ENCODE measurements around the gene KIF5C.

Gene KIF5C

GRCh38 chr2:148903979-148904378 lies 29.0 kb downstream of the KIF5C start:
- TF ChIP-seq REST (IDR thresholded peaks at IDR 0.05; ENCODE audit: insufficient replicate concordance, low read depth) (no peak), GABPA (IDR thresholded peaks at IDR 0.05; ENCODE audit: low read depth) (no peak), SPI1 (IDR thresholded peaks at IDR 0.05; ENCODE audit: borderline replicate concordance, low read depth) (no peak), POLR2AphosphoS5 (IDR thresholded peaks at IDR 0.05; ENCODE audit: low read depth) (no peak)
- TF ChIP-seq, protein P1, sequence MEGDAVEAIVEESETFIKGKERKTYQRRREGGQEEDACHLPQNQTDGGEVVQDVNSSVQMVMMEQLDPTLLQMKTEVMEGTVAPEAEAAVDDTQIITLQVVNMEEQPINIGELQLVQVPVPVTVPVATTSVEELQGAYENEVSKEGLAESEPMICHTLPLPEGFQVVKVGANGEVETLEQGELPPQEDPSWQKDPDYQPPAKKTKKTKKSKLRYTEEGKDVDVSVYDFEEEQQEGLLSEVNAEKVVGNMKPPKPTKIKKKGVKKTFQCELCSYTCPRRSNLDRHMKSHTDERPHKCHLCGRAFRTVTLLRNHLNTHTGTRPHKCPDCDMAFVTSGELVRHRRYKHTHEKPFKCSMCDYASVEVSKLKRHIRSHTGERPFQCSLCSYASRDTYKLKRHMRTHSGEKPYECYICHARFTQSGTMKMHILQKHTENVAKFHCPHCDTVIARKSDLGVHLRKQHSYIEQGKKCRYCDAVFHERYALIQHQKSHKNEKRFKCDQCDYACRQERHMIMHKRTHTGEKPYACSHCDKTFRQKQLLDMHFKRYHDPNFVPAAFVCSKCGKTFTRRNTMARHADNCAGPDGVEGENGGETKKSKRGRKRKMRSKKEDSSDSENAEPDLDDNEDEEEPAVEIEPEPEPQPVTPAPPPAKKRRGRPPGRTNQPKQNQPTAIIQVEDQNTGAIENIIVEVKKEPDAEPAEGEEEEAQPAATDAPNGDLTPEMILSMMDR (IDR thresholded peaks at IDR 0.05; ENCODE audit: insufficient read depth, low read length): no peak
- no peak for DNase-seq (ENCODE audit: low read depth in 1 of 2, low spot score in 1 of 2)
- H3K27me3 ChIP-seq (ENCODE audit: insufficient read depth, poor library complexity, severe bottlenecking): peaks cover 4% of the 10 kb centered on the region
- H3K4me3 ChIP-seq (replicated peaks; ENCODE audit: insufficient read depth, low read length): no peak overlapping the region
- no peak overlapping the region for H3K27ac ChIP-seq (replicated peaks)

GRCh38 chr2:148906124-148906523 lies 31.1 kb downstream of the KIF5C start:
- no peak for DNase-seq (ENCODE audit: low read depth in 1 of 2, low spot score in 1 of 2)
- TF ChIP-seq, protein P1 (IDR thresholded peaks at IDR 0.05; ENCODE audit: insufficient read depth, low read length): no peak
- TF ChIP-seq GABPA (IDR thresholded peaks at IDR 0.05; ENCODE audit: low read depth) (no peak), POLR2AphosphoS5 (IDR thresholded peaks at IDR 0.05; ENCODE audit: low read depth) (no peak)
- peaks cover 9% of the 10 kb centered on the region for H3K27me3 ChIP-seq (ENCODE audit: insufficient read depth, poor library complexity, severe bottlenecking)
- no peak overlapping the region for H3K27ac ChIP-seq (replicated peaks)
- no peak overlapping the region for H3K4me3 ChIP-seq (replicated peaks; ENCODE audit: insufficient read depth, low read length)

GRCh38 chr2:148907085-148907785 lies 32.2 kb downstream of the KIF5C start:
- H3K27me3 ChIP-seq (ENCODE audit: insufficient read depth, poor library complexity, severe bottlenecking): peaks cover 9% of the 10 kb centered on the region
- no peak overlapping the region for H3K4me3 ChIP-seq (replicated peaks; ENCODE audit: insufficient read depth, low read length)
- H3K27ac ChIP-seq (replicated peaks): no peak overlapping the region
- TF ChIP-seq GABPA (IDR thresholded peaks at IDR 0.05; ENCODE audit: low read depth) (no peak), POLR2AphosphoS5 (IDR thresholded peaks at IDR 0.05; ENCODE audit: low read depth) (no peak), SPI1 (IDR thresholded peaks at IDR 0.05; ENCODE audit: borderline replicate concordance, low read depth) (no peak; the same call in 1 of the 2 replicates), REST (IDR thresholded peaks at IDR 0.05; ENCODE audit: insufficient replicate concordance, low read depth) (no peak)
- TF ChIP-seq, protein P1 (IDR thresholded peaks at IDR 0.05; ENCODE audit: insufficient read depth, low read length): no peak
- DNase-seq (ENCODE audit: low read depth in 1 of 2, low spot score in 1 of 2): no peak

- Histone ChIP-seq H3K4me3 (replicated peaks; ENCODE audit: insufficient read depth, low read length) (no peak overlapping the region), H3K27me3 (ENCODE audit: insufficient read depth, poor library complexity, severe bottlenecking) (peaks cover 7% of the 10 kb centered on the region), H3K27ac (replicated peaks) (no peak overlapping the region)
- TF ChIP-seq, protein P1 (IDR thresholded peaks at IDR 0.05; ENCODE audit: insufficient read depth, low read length): no peak
- TF ChIP-seq POLR2AphosphoS5 (IDR thresholded peaks at IDR 0.05; ENCODE audit: low read depth): no peak
- TF ChIP-seq SPI1 (IDR thresholded peaks at IDR 0.05; ENCODE audit: borderline replicate concordance, low read depth): no peak
- no peak for TF ChIP-seq REST (IDR thresholded peaks at IDR 0.05; ENCODE audit: insufficient replicate concordance, low read depth)
- TF ChIP-seq GABPA (IDR thresholded peaks at IDR 0.05; ENCODE audit: low read depth): no peak
- DNase-seq (ENCODE audit: low read depth in 1 of 2, low spot score in 1 of 2): no peak
Observed at GRCh38 chr2:148909114-148909513, 34.1 kb downstream of the KIF5C start.
